OCI-LY7 (cell line): ENCODE data around the gene MTCH1. TPM values are rescaled to one million over a fixed set of nuclear protein-coding genes. Genes with fewer than 3 reads are reported as not detected.

Source experiments
- BruUV-seq: library from RNA; stranded (reverse); fragments of 400-500 nt; replicated peaks from 2 replicates; lab custom pipeline; 2021; lab: Mats Ljungman, UMichigan
- CTCF ChIA-PET: fragments of 300-600 bp; sonication (Branson Sonifier 250); formaldehyde crosslinking; loops from one replicate; lab custom pipeline; 2022; ENCODE audit warnings: antibody characterized with exemption; ENCODE audit not compliant: unreplicated experiment; lab: Charles Lee
- POLR2A ChIA-PET: fragments of 300-600 bp; sonication (Branson Sonifier 250); formaldehyde crosslinking; loops from one replicate; lab custom pipeline; 2022; ENCODE audit warnings: antibody characterized with exemption; lab: Charles Lee
- DNase-seq: peaks from one replicate; pipeline ENCODE4 v3.0.0-alpha.2; 2015; ENCODE audit warnings: low spot score
- H2AFZ ChIP-seq: fragments of 200-600 bp; sonication (generic), shearing (Covaris generic); 2 replicates; pipeline ENCODE4 v1.6.1; 2014; ENCODE audit warnings: mild to moderate bottlenecking, antibody characterized with exemption, low read length, moderate library complexity
- H3K27ac ChIP-seq: fragments of 200-600 bp; sonication (generic); 2 replicates; pipeline ENCODE4 v1.5.1; 2014; ENCODE audit warnings: mixed run types, low read depth, mild to moderate bottlenecking, moderate library complexity, low read length, inconsistent platforms; ENCODE audit not compliant: poor library complexity, severe bottlenecking
- H3K36me3 ChIP-seq: fragments of 200-600 bp; sonication (generic); 2 replicates; pipeline ENCODE4 v1.6.1; 2014; ENCODE audit warnings: mild to moderate bottlenecking, antibody characterized with exemption, low read length, moderate library complexity, mixed read lengths; ENCODE audit not compliant: insufficient read depth
- H3K4me1 ChIP-seq: fragments of 200-600 bp; sonication (generic); 2 replicates; pipeline ENCODE4 v1.5.1; 2014; ENCODE audit warnings: mild to moderate bottlenecking, low read length; ENCODE audit not compliant: insufficient read depth, poor library complexity, severe bottlenecking
- H3K4me2 ChIP-seq: fragments of 200-600 bp; sonication (generic); 2 replicates; pipeline ENCODE4 v1.6.1; 2014; ENCODE audit warnings: mild to moderate bottlenecking, low read length
- H3K4me3 ChIP-seq: fragments of 200-600 bp; sonication (generic); 2 replicates; pipeline ENCODE4 v1.5.1; 2014; ENCODE audit warnings: mild to moderate bottlenecking, low read depth, low read length; ENCODE audit not compliant: poor library complexity, severe bottlenecking
- H3K79me2 ChIP-seq: fragments of 200-600 bp; sonication (generic); 2 replicates; pipeline ENCODE4 v1.6.1; 2016; ENCODE audit warnings: low read depth, mild to moderate bottlenecking, low read length, moderate library complexity, mixed read lengths; ENCODE audit not compliant: insufficient read depth
- H3K9me2 ChIP-seq: fragments of 200-600 bp; sonication (generic); 2 replicates; pipeline ENCODE4 v1.6.1; 2016; ENCODE audit warnings: mild to moderate bottlenecking, low read length, mixed read lengths; ENCODE audit not compliant: insufficient read depth
- H3K9me3 ChIP-seq: fragments of 200-600 bp; sonication (generic); 2 replicates; pipeline ENCODE4 v1.6.1; 2014; ENCODE audit warnings: mild to moderate bottlenecking, mixed run types, low read length, mixed read lengths
- H4K20me1 ChIP-seq: fragments of 200-600 bp; sonication (generic); 2 replicates; pipeline ENCODE4 v1.6.1; 2014; ENCODE audit warnings: mild to moderate bottlenecking, antibody characterized with exemption, low read length, moderate library complexity, mixed read lengths; ENCODE audit not compliant: insufficient read depth
- EZH2phosphoT487 ChIP-seq: fragments of 200-600 bp; sonication (generic); IDR thresholded peaks from 2 replicates; pipeline ENCODE4 v1.6.1; 2018; ENCODE audit warnings: low read depth, borderline replicate concordance, mild to moderate bottlenecking, mixed run types, antibody characterized with exemption, low read length, moderate library complexity, mixed read lengths
- intact Hi-C: fragments of 100-400 bp; cut with micrococcal nuclease; formaldehyde crosslinking; loops from one replicate; pipeline ENCODE4 v1.10.0; 2022; ENCODE audit not compliant: unreplicated experiment
- total RNA-seq, 2 experiments: library from RNA; depleted of rRNA in 1 of 2; stranded (reverse); fragments of >200 nt in 1 of 2; shearing (Covaris generic) in 1 of 2; gene quantifications; 2 replicates each; pipeline ENCODE4 v1.2.3, GENCODE V29; 2014 to 2022
- TF ChIP-seq, protein P1 (sequence below): fragments of 200-600 bp; sonication (generic); conservative IDR thresholded peaks from 2 replicates; pipeline ENCODE4 v1.5.1; 2014; ENCODE audit warnings: mild to moderate bottlenecking, antibody characterized with exemption, low read length, moderate library complexity, mixed read lengths

MTCH1 gene
- total RNA-seq, 2 experiments from 2014 or later: 72.5 to 93.7 TPM

DNA sequence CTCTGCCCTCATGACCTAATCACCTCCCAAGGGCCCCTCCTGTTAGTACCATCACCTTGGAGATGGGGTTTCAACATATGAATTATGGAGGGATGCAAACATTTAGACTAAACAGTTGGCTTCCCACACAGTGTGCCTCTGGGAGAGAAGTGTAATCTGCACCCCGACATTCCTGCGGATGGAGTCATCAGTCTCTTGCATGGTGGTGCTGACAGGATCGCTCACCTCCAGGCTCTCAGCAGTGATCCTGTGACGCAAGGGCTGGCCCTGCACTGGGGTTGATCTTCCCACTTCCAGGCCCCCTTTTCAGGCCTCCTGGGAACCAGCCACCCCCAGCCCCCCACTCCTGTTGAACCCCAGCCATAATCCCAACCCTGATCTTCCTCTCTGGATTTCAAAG lies 47.5 kb downstream of the MTCH1 start:
- Histone ChIP-seq H3K9me3 (no peaks in the 10 kb centered on the region), H3K79me2 (no peaks in the 10 kb centered on the region), H3K4me2 (no peak overlapping the region), H4K20me1 (no peaks in the 10 kb centered on the region), H3K9me2 (no peaks in the 10 kb centered on the region), H3K4me3 (no peak overlapping the region), H3K27ac (no peak overlapping the region), H2AFZ (no peak overlapping the region), H3K4me1 (no peaks in the 10 kb centered on the region), H3K36me3 (no peaks in the 10 kb centered on the region)
- BruUV-seq: no TSS peak
- no peak for DNase-seq
- intact Hi-C loops: no loop called here
- CTCF ChIA-PET: no interaction called here
- TF ChIP-seq EZH2phosphoT487: no peak
- TF ChIP-seq, protein P1, sequence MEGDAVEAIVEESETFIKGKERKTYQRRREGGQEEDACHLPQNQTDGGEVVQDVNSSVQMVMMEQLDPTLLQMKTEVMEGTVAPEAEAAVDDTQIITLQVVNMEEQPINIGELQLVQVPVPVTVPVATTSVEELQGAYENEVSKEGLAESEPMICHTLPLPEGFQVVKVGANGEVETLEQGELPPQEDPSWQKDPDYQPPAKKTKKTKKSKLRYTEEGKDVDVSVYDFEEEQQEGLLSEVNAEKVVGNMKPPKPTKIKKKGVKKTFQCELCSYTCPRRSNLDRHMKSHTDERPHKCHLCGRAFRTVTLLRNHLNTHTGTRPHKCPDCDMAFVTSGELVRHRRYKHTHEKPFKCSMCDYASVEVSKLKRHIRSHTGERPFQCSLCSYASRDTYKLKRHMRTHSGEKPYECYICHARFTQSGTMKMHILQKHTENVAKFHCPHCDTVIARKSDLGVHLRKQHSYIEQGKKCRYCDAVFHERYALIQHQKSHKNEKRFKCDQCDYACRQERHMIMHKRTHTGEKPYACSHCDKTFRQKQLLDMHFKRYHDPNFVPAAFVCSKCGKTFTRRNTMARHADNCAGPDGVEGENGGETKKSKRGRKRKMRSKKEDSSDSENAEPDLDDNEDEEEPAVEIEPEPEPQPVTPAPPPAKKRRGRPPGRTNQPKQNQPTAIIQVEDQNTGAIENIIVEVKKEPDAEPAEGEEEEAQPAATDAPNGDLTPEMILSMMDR: no peak
- POLR2A ChIA-PET: no interaction called here

DNA sequence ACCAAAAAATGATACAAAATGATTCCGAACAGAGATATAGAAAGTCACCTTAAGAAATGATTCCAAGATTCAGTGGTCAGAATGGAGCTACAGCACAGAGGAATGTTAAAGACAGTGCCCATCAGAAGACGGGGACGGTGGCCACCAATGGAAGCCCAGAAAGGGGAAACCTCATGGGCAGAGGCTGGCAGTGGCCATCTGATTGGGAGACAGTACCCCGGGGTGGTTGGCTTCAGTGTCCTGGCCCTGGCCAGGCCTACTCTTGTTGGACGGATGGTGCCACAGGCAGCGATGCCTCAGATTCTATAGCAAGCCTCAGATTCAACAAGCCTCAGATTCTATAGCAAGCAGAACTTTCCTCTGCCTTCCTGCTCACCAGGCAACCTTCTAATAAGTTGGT lies 48.1 kb downstream of the MTCH1 start:
- Histone ChIP-seq H3K9me2 (no peaks in the 10 kb centered on the region), H3K79me2 (no peaks in the 10 kb centered on the region), H4K20me1 (no peaks in the 10 kb centered on the region), H3K27ac (no peak overlapping the region), H3K4me3 (no peak overlapping the region), H3K4me2 (no peak overlapping the region), H2AFZ (no peak overlapping the region), H3K4me1 (no peaks in the 10 kb centered on the region), H3K9me3 (no peaks in the 10 kb centered on the region), H3K36me3 (no peaks in the 10 kb centered on the region)
- no TSS peak for BruUV-seq
- DNase-seq: no peak
- POLR2A ChIA-PET: interaction anchor here (1.1 kb wide), 1 partner anchor 35 kb away, joined by 3 read pairs; no protein-coding TSS in a partner anchor
- intact Hi-C loops: no loop called here
- CTCF ChIA-PET: no interaction called here
- TF ChIP-seq EZH2phosphoT487: no peak
- TF ChIP-seq, protein P1: no peak

GRCh38 chr6:36936824-36937223 lies 49.2 kb downstream of the MTCH1 start:
- POLR2A ChIA-PET: interaction anchor here (0.6 to 1.1 kb wide), 3 partner anchors 10 to 47 kb away, joined by 3 to 4 read pairs (median 3); no protein-coding TSS in a partner anchor
- DNase-seq: no peak
- no TSS peak for BruUV-seq
- Histone ChIP-seq H3K9me3 (no peaks in the 10 kb centered on the region), H3K4me3 (no peak overlapping the region), H3K36me3 (no peaks in the 10 kb centered on the region), H3K27ac (no peak overlapping the region), H2AFZ (no peak overlapping the region), H4K20me1 (no peaks in the 10 kb centered on the region), H3K4me2 (no peak overlapping the region), H3K4me1 (no peaks in the 10 kb centered on the region), H3K9me2 (no peaks in the 10 kb centered on the region), H3K79me2 (no peaks in the 10 kb centered on the region)
- TF ChIP-seq EZH2phosphoT487: no peak
- TF ChIP-seq, protein P1: no peak
- CTCF ChIA-PET: interaction anchor here (0.6 kb wide), 1 partner anchor 71 kb away, joined by 3 read pairs; no protein-coding TSS in a partner anchor
- intact Hi-C loops: no loop called here
